GM18868 (cell line): ENCODE data around the gene ZNF383.
"Not testable (repeated sequence)": the region's sequence is repeated elsewhere in the genome, so short reads cannot be mapped to it uniquely, and the experiment has no call there.

Experiments
- ATAC-seq: cut with Tn5 transposase; IDR thresholded peaks from one replicate; pipeline ENCODE4 v1.9.1; 2021; ENCODE audit warnings: mild to moderate bottlenecking, moderate library complexity; ENCODE audit not compliant: unreplicated experiment

Gene ZNF383

GRCh38 chr19:37292998-37293939 lies 75.3 kb downstream of the ZNF383 start:
- not testable (repeated sequence) for ATAC-seq

- ATAC-seq: not testable (repeated sequence)
Measured at GRCh38 chr19:37294246-37294645, 76.2 kb downstream of the ZNF383 start.
